CD4-positive, CD25-positive, alpha-beta regulatory T cell (primary cell): ENCODE results near the gene SEMA5A. TPM values are rescaled to one million over a fixed set of nuclear protein-coding genes. Genes with fewer than 3 reads are reported as not detected.

Source experiments
- ATAC-seq, 2 donors: fragments of 150-1000 bp; cut with Tn5 transposase; one replicate each; pipeline ENCODE4 v1.10.0; 2021; ENCODE audit warnings: low read depth in 2 of 2, moderate number of reproducible peaks in 2 of 2, moderate library complexity in 1 of 2
- DNase-seq, 3 donors: peaks; one replicate each; pipeline versions ENCODE4 v3.0.0 to v3.0.0-alpha.2; 2012 to 2022; ENCODE audit warnings: mixed read lengths in 1 of 3
- H3K27ac ChIP-seq: one replicate; pipeline ENCODE4 v1.7.0; 2013; ENCODE audit warnings: mild to moderate bottlenecking, low read length; ENCODE audit not compliant: insufficient read depth, poor library complexity, severe bottlenecking
- H3K27me3 ChIP-seq: one replicate; pipeline ENCODE4 v1.7.0; 2013; ENCODE audit warnings: low read length; ENCODE audit not compliant: control insufficient read depth, insufficient read depth
- H3K36me3 ChIP-seq: one replicate; pipeline ENCODE4 v1.7.0; 2013; ENCODE audit warnings: mild to moderate bottlenecking, low read length, moderate library complexity; ENCODE audit not compliant: control insufficient read depth, insufficient read depth
- H3K4me1 ChIP-seq: 2 replicates; pipeline ENCODE4 v1.7.0; 2013; ENCODE audit warnings: mild to moderate bottlenecking, low read length; ENCODE audit not compliant: insufficient read depth, control insufficient read depth, poor library complexity, severe bottlenecking
- H3K4me3 ChIP-seq: one replicate; pipeline ENCODE4 v1.7.0; 2013; ENCODE audit warnings: low read depth, mild to moderate bottlenecking, low read length, moderate library complexity
- H3K9me3 ChIP-seq, 2 experiments: 1 replicate in 1 of 2; 2 replicates in 1 of 2; pipeline ENCODE4 v1.7.0; 2013; ENCODE audit warnings: low read length in 2 of 2, mild to moderate bottlenecking in 1 of 2, moderate library complexity in 1 of 2; ENCODE audit not compliant: control insufficient read depth in 2 of 2
- H3K27ac Mint-ChIP-seq, 3 donors: one replicate each; pipeline ENCODE4 v1.8.0; 2020 to 2022; ENCODE audit warnings: mild to moderate bottlenecking in 3 of 3, mixed read lengths in 3 of 3, moderate library complexity in 2 of 3
- H3K27me3 Mint-ChIP-seq: one replicate; pipeline ENCODE4 v1.8.0; 2022; ENCODE audit warnings: mild to moderate bottlenecking, mixed read lengths
- H3K36me3 Mint-ChIP-seq: one replicate; pipeline ENCODE4 v1.8.0; 2020; ENCODE audit warnings: mixed read lengths
- H3K4me1 Mint-ChIP-seq, 4 donors: one replicate each; pipeline ENCODE4 v1.8.0; 2020 to 2022; ENCODE audit warnings: mixed read lengths in 4 of 4, mild to moderate bottlenecking in 1 of 4
- H3K4me3 Mint-ChIP-seq, 4 donors: one replicate each; pipeline ENCODE4 v1.8.0; 2020 to 2022; ENCODE audit warnings: mild to moderate bottlenecking in 4 of 4, mixed read lengths in 4 of 4, moderate library complexity in 3 of 4
- H3K9me3 Mint-ChIP-seq, 7 donors: one replicate each; pipeline ENCODE4 v1.8.0; 2020 to 2022; ENCODE audit warnings: mixed read lengths in 7 of 7, mild to moderate bottlenecking in 3 of 7, moderate library complexity in 2 of 7
- polyA plus RNA-seq, 4 donors: library from polyadenylated mRNA; unstranded; fragments of 300-500 nt; fragmentation: Illumina TruSeq; gene quantifications; one replicate each; pipeline ENCODE4 v1.2.3, GENCODE V29; 2021
- total RNA-seq: library from RNA; stranded (reverse); gene quantifications from one replicate; pipeline ENCODE4 v1.2.3, GENCODE V29; 2022

The SEMA5A gene
- total and polyA plus RNA-seq, 5 donors from 2014 or later = 0.22 to 2.8 (median 0.31) TPM; not detected in 2

- Mint-ChIP-seq H3K4me1 (no peaks in the 10 kb centered on the region), H3K27me3 (no peaks in the 10 kb centered on the region), H3K27ac (no peak overlapping the region), H3K4me3 (no peak overlapping the region), H3K9me3 (peaks cover 0 to 19% (median 4%) of the 10 kb centered on the region in 7 donors), H3K36me3 (no peaks in the 10 kb centered on the region)
- no peaks in the 10 kb centered on the region for H3K4me1 ChIP-seq
- ATAC-seq = no peak
- H3K27me3 ChIP-seq = no peaks in the 10 kb centered on the region
- H3K36me3 ChIP-seq = no peaks in the 10 kb centered on the region
- H3K27ac ChIP-seq = no peak overlapping the region
- no peak for DNase-seq
- H3K9me3 ChIP-seq = no peaks in the 10 kb centered on the region
- H3K4me3 ChIP-seq = no peak overlapping the region
Observed at GRCh38 chr5:9572246-9572645, 26.4 kb upstream of the SEMA5A start.

- peaks cover 0 to 19% (median 6%) of the 10 kb centered on the region in 7 donors for H3K9me3 Mint-ChIP-seq
- Histone ChIP-seq H3K27me3 (no peaks in the 10 kb centered on the region), H3K36me3 (no peaks in the 10 kb centered on the region), H3K27ac (no peak overlapping the region), H3K4me3 (no peak overlapping the region), H3K4me1 (no peaks in the 10 kb centered on the region), H3K9me3 (no peaks in the 10 kb centered on the region)
- H3K27me3 Mint-ChIP-seq = no peaks in the 10 kb centered on the region
- ATAC-seq = no peak
- no peak overlapping the region for H3K27ac Mint-ChIP-seq
- no peak overlapping the region for H3K4me3 Mint-ChIP-seq
- H3K4me1 Mint-ChIP-seq = no peaks in the 10 kb centered on the region
- no peaks in the 10 kb centered on the region for H3K36me3 Mint-ChIP-seq
- no peak for DNase-seq
Observed at GRCh38 chr5:9570876-9571275, 25.0 kb upstream of the SEMA5A start.

- H3K4me3 ChIP-seq = no peak overlapping the region
- no peaks in the 10 kb centered on the region for H3K4me1 ChIP-seq
- H3K27me3 Mint-ChIP-seq = no peaks in the 10 kb centered on the region
- no peak for ATAC-seq
- no peaks in the 10 kb centered on the region for H3K9me3 ChIP-seq
- H3K27me3 ChIP-seq = no peaks in the 10 kb centered on the region
- no peaks in the 10 kb centered on the region for H3K36me3 Mint-ChIP-seq
- H3K27ac ChIP-seq = no peak overlapping the region
- no peaks in the 10 kb centered on the region for H3K36me3 ChIP-seq
- no peaks in the 10 kb centered on the region for H3K4me1 Mint-ChIP-seq
- H3K27ac Mint-ChIP-seq = no peak overlapping the region
- H3K9me3 Mint-ChIP-seq = peaks cover 0 to 9% (median 3%) of the 10 kb centered on the region in 7 donors
- H3K4me3 Mint-ChIP-seq = no peak overlapping the region
- no peak for DNase-seq
Observed at GRCh38 chr5:9567039-9567438, 21.2 kb upstream of the SEMA5A start.

- Histone ChIP-seq H3K4me1 (no peaks in the 10 kb centered on the region), H3K27me3 (no peaks in the 10 kb centered on the region), H3K36me3 (no peaks in the 10 kb centered on the region), H3K4me3 (no peak overlapping the region), H3K27ac (no peak overlapping the region), H3K9me3 (no peaks in the 10 kb centered on the region)
- DNase-seq = no peak
- Mint-ChIP-seq H3K4me3 (no peak overlapping the region), H3K27ac (no peak overlapping the region), H3K27me3 (no peaks in the 10 kb centered on the region), H3K36me3 (no peaks in the 10 kb centered on the region), H3K4me1 (no peaks in the 10 kb centered on the region), H3K9me3 (peaks cover 0 to 5% (median 2%) of the 10 kb centered on the region in 7 donors)
- ATAC-seq = no peak
Observed at GRCh38 chr5:9564752-9565151, 18.9 kb upstream of the SEMA5A start.

- no peak overlapping the region for H3K27ac Mint-ChIP-seq
- no peaks in the 10 kb centered on the region for H3K9me3 ChIP-seq
- no peaks in the 10 kb centered on the region for H3K27me3 Mint-ChIP-seq
- no peak overlapping the region for H3K4me3 ChIP-seq
- H3K36me3 ChIP-seq = no peaks in the 10 kb centered on the region
- ATAC-seq = no peak
- peaks cover 0 to 4% (median 1%) of the 10 kb centered on the region in 7 donors for H3K9me3 Mint-ChIP-seq
- no peaks in the 10 kb centered on the region for H3K27me3 ChIP-seq
- H3K4me1 ChIP-seq = no peaks in the 10 kb centered on the region
- no peaks in the 10 kb centered on the region for H3K36me3 Mint-ChIP-seq
- DNase-seq = no peak
- no peak overlapping the region for H3K27ac ChIP-seq
- no peaks in the 10 kb centered on the region for H3K4me1 Mint-ChIP-seq
- no peak overlapping the region for H3K4me3 Mint-ChIP-seq
Observed at GRCh38 chr5:9562141-9562540, 16.3 kb upstream of the SEMA5A start.

GRCh38 chr5:9559965-9560364 lies 14.1 kb upstream of the SEMA5A start:
- DNase-seq (no peak), ATAC-seq (no peak)
- Mint-ChIP-seq H3K4me3 (no peak overlapping the region), H3K27me3 (no peaks in the 10 kb centered on the region), H3K27ac (no peak overlapping the region), H3K4me1 (no peaks in the 10 kb centered on the region), H3K9me3 (peaks cover 0 to 4% (median 2%) of the 10 kb centered on the region in 7 donors), H3K36me3 (no peaks in the 10 kb centered on the region)
- H3K27me3 ChIP-seq = no peaks in the 10 kb centered on the region
- H3K4me1 ChIP-seq = no peaks in the 10 kb centered on the region
- H3K4me3 ChIP-seq = no peak overlapping the region
- H3K27ac ChIP-seq = no peak overlapping the region
- H3K9me3 ChIP-seq = no peaks in the 10 kb centered on the region
- no peaks in the 10 kb centered on the region for H3K36me3 ChIP-seq

- Mint-ChIP-seq H3K9me3 (peaks cover 0 to 4% (median 2%) of the 10 kb centered on the region in 7 donors), H3K36me3 (no peaks in the 10 kb centered on the region), H3K4me3 (no peak overlapping the region), H3K27ac (no peak overlapping the region), H3K27me3 (no peaks in the 10 kb centered on the region), H3K4me1 (no peaks in the 10 kb centered on the region)
- DNase-seq = no peak
- no peaks in the 10 kb centered on the region for H3K9me3 ChIP-seq
- H3K4me1 ChIP-seq = no peaks in the 10 kb centered on the region
- no peak overlapping the region for H3K27ac ChIP-seq
- no peaks in the 10 kb centered on the region for H3K27me3 ChIP-seq
- no peak for ATAC-seq
- H3K4me3 ChIP-seq = no peak overlapping the region
- no peaks in the 10 kb centered on the region for H3K36me3 ChIP-seq
Observed at GRCh38 chr5:9558319-9558965, 12.6 kb upstream of the SEMA5A start.

- Histone ChIP-seq H3K4me3 (no peak overlapping the region), H3K27me3 (no peaks in the 10 kb centered on the region), H3K36me3 (no peaks in the 10 kb centered on the region), H3K27ac (no peak overlapping the region), H3K9me3 (no peaks in the 10 kb centered on the region), H3K4me1 (no peaks in the 10 kb centered on the region)
- Mint-ChIP-seq H3K27ac (no peak overlapping the region), H3K36me3 (no peaks in the 10 kb centered on the region), H3K4me1 (no peaks in the 10 kb centered on the region), H3K9me3 (peaks cover 0 to 4% (median 2%) of the 10 kb centered on the region in 7 donors), H3K4me3 (no peak overlapping the region), H3K27me3 (no peaks in the 10 kb centered on the region)
- no peak for DNase-seq
- ATAC-seq = no peak
Observed at GRCh38 chr5:9557696-9558095, 11.8 kb upstream of the SEMA5A start.
